K562 (cell line): ENCODE data around the gene EMID1. TPM values are rescaled to one million over a fixed set of nuclear protein-coding genes. Genes with fewer than 3 reads are reported as not detected.
A peak's percentile ranks its signal among the peaks of the same experiment; 100 is the strongest.

Source experiments
- ARID3B ChIP-seq: fragments of 250-450 bp; sonication (Bioruptor Pico); IDR thresholded peaks from 2 replicates; pipeline ENCODE4 v1.4.0; 2020; ENCODE audit warnings: borderline replicate concordance
- BCLAF1 ChIP-seq, 2 experiments: fragments of 450-650 bp in 1 of 2; IDR thresholded peaks; 2 replicates each; pipeline ENCODE4 v1.6.1; 2011 to 2017; ENCODE audit warnings: low read depth in 2 of 2, antibody characterized with exemption in 1 of 2, borderline replicate concordance in 1 of 2, low read length in 1 of 2, mild to moderate bottlenecking in 1 of 2, mixed read lengths in 1 of 2; ENCODE audit not compliant: control insufficient read depth in 1 of 2
- CCNT2 ChIP-seq: IDR thresholded peaks from 2 replicates; pipeline ENCODE4 v1.6.1; 2011; ENCODE audit warnings: borderline replicate concordance, low read depth, mild to moderate bottlenecking, moderate library complexity, mixed read lengths, low read length; ENCODE audit not compliant: insufficient read length; ENCODE audit errors: extremely low read depth
- PHF20 ChIP-seq: fragments of 450-650 bp; IDR thresholded peaks from 2 replicates; pipeline ENCODE4 v1.6.1; 2018; ENCODE audit not compliant: partially characterized antibody
- POLR2AphosphoS5 ChIP-seq: IDR thresholded peaks from 2 replicates; pipeline ENCODE4 v1.6.1; 2011; ENCODE audit warnings: mild to moderate bottlenecking, low read depth, low read length, moderate library complexity; ENCODE audit not compliant: control insufficient read depth, insufficient read depth
- POLR2B ChIP-seq: fragments of 450-650 bp; IDR thresholded peaks from 2 replicates; pipeline ENCODE4 v1.6.1; 2018; ENCODE audit warnings: low read depth; ENCODE audit not compliant: partially characterized antibody
- polyA plus RNA-seq, 8 experiments: library from polyadenylated mRNA; depleted of rRNA in 4 of 8; stranded (reverse) in 5 of 8; unstranded in 3 of 8; fragments of >200 nt; fragmentation: Nextera tagmentation in 2 of 8; fragmentation: Illumina TruSeq in 1 of 8; extraction: Ambion mirVana in 2 of 8; extraction: Trizol in 1 of 8; gene quantifications; 2 replicates each; pipeline versions ENCODE4 v1.2.1 to v1.2.3, GENCODE V29; 2011 to 2014; ENCODE audit warnings: inconsistent platforms in 1 of 8, missing spikeins in 1 of 8
- total RNA-seq, 7 experiments: library from RNA; depleted of rRNA in 6 of 7; stranded (reverse); fragments of >200 nt in 6 of 7; fragmentation: Illumina TruSeq in 2 of 7; extraction: Trizol in 2 of 7; gene quantifications; 2 replicates each; pipeline versions ENCODE4 v1.2.1 to v1.2.3, GENCODE V29; 2011 to 2021; ENCODE audit warnings: low replicate concordance in 1 of 7

The EMID1 gene
- total and polyA plus RNA-seq, 9 of the 15 experiments (the other 6 are each of a cell fraction or from before 2014, with no cell fraction given) = 0.15 to 7.2 (median 2.7) TPM

GRCh38 chr22:29300807-29301601 is 95.3 kb downstream of the EMID1 start (continued):
- TF ChIP-seq CCNT2 (peak; percentile 25), POLR2B (peak; percentile 60), POLR2AphosphoS5 (peak; percentile 27; the same call in 1 of the 2 replicates), ARID3B (CRISPR knock-in tag) (no peak), PHF20 (no peak), BCLAF1 (IDR thresholded peaks at IDR 0.05; ENCODE audit: borderline replicate concordance in 1 of 2, control insufficient read depth in 1 of 2, low read depth in 2 of 2, low read length in 1 of 2) (peak in 1 of 2 experiments; percentile 39; a peak in 1 of 4 replicates)
